MM.1S (cell line): ENCODE results near the gene ZPR1.

ENCODE experiments used
- DNase-seq: peaks from one replicate; pipeline ENCODE4 v3.0.0-alpha.2; 2015
- H2AFZ ChIP-seq: fragments of 300-600 bp; sonication (generic); 2 replicates; pipeline ENCODE4 v1.6.0; 2016; ENCODE audit warnings: antibody characterized with exemption, low read length
- H3F3A ChIP-seq: fragments of 300-600 bp; sonication (generic); 2 replicates; pipeline ENCODE4 v1.6.1; 2016; ENCODE audit warnings: mild to moderate bottlenecking, antibody characterized with exemption, low read length, moderate library complexity, mixed read lengths; ENCODE audit not compliant: insufficient read depth
- H3K27ac ChIP-seq: fragments of 300-600 bp; sonication (generic); 2 replicates; pipeline ENCODE4 v1.5.1; 2016; ENCODE audit warnings: mild to moderate bottlenecking, low read length
- H3K27me3 ChIP-seq: fragments of 300-600 bp; sonication (generic); replicated peaks from 2 replicates; pipeline ENCODE4 v1.6.0; 2016; ENCODE audit warnings: low read length; ENCODE audit not compliant: insufficient read depth
- H3K36me3 ChIP-seq: fragments of 300-600 bp; sonication (generic); replicated peaks from 2 replicates; pipeline ENCODE4 v1.6.1; 2016; ENCODE audit warnings: mild to moderate bottlenecking, low read length, mixed read lengths; ENCODE audit not compliant: insufficient read depth
- H3K4me1 ChIP-seq: fragments of 300-600 bp; sonication (generic); 2 replicates; pipeline ENCODE4 v1.6.1; 2016; ENCODE audit warnings: low read length, mixed read lengths
- H3K4me2 ChIP-seq: fragments of 300-600 bp; sonication (generic); 2 replicates; pipeline ENCODE4 v1.6.0; 2016; ENCODE audit warnings: low read depth, low read length
- H3K4me3 ChIP-seq: fragments of 300-600 bp; sonication (generic); 2 replicates; pipeline ENCODE4 v1.5.1; 2016; ENCODE audit warnings: low read length, mixed read lengths
- H3K79me2 ChIP-seq: fragments of 300-600 bp; sonication (generic); 2 replicates; pipeline ENCODE4 v1.6.1; 2016; ENCODE audit warnings: mixed run types, low read length, mixed read lengths
- H3K9ac ChIP-seq: fragments of 300-600 bp; sonication (generic); 2 replicates; pipeline ENCODE4 v1.6.1; 2016; ENCODE audit warnings: low read length, mixed read lengths
- H3K9me2 ChIP-seq: fragments of 300-600 bp; sonication (generic); replicated peaks from 2 replicates; pipeline ENCODE4 v1.6.1; 2016; ENCODE audit warnings: mild to moderate bottlenecking, low read length, mixed read lengths; ENCODE audit not compliant: insufficient read depth
- H3K9me3 ChIP-seq: fragments of 300-600 bp; sonication (generic); replicated peaks from 2 replicates; pipeline ENCODE4 v1.6.1; 2016; ENCODE audit warnings: mild to moderate bottlenecking, low read length, mixed read lengths; ENCODE audit not compliant: insufficient read depth
- H4K20me1 ChIP-seq: fragments of 300-600 bp; sonication (generic); 2 replicates; pipeline ENCODE4 v1.6.1; 2016; ENCODE audit warnings: mild to moderate bottlenecking, low read length, moderate library complexity, mixed read lengths; ENCODE audit not compliant: insufficient read depth
- EZH2 ChIP-seq: fragments of 300-600 bp; sonication (generic); optimal IDR thresholded peaks from 2 replicates; pipeline ENCODE3; 2017; ENCODE audit warnings: low read depth, mild to moderate bottlenecking, antibody characterized with exemption, low read length, mixed read lengths
- EZH2phosphoT487 ChIP-seq: fragments of 300-600 bp; sonication (generic); IDR thresholded peaks from 2 replicates; pipeline ENCODE4 v1.6.1; 2018; ENCODE audit warnings: antibody characterized with exemption, low read length
- TF ChIP-seq, protein P1 (sequence below): fragments of 300-600 bp; sonication (generic); IDR thresholded peaks from 2 replicates; pipeline ENCODE4 v1.5.1; 2016; ENCODE audit warnings: antibody characterized with exemption, low read length, mixed read lengths

The ZPR1 gene

DNA sequence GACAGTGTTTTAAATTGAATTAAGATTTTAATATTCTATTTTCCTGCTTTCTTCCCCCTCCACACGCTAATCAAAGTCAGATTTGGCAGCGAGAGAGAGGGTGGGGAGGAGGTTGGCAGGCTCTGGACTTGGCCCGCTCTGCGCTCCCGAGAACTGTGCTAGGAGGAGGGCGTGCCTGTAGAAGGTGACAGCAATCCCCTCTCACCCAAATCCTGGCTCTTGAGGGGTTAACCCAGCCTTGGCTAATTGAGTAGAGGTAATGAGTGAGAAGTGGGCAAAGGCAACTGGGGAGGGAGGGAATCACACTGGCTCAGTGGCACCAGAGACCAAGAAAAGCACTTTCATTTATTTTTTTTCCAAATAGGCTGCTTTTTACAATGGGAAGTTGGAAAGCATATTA is 57.2 kb downstream of the ZPR1 start:
- H3K27ac ChIP-seq, result no peak overlapping the region
- no peak for DNase-seq
- no peak overlapping the region for H3K4me2 ChIP-seq
- H3K27me3 ChIP-seq, result no peaks in the 10 kb centered on the region
- no peak overlapping the region for H3K9ac ChIP-seq
- no peaks in the 10 kb centered on the region for H3F3A ChIP-seq
- no peaks in the 10 kb centered on the region for H3K9me3 ChIP-seq
- H4K20me1 ChIP-seq, result no peaks in the 10 kb centered on the region
- no peaks in the 10 kb centered on the region for H3K36me3 ChIP-seq
- no peaks in the 10 kb centered on the region for H3K79me2 ChIP-seq
- no peaks in the 10 kb centered on the region for H3K4me1 ChIP-seq
- TF ChIP-seq, protein P1, sequence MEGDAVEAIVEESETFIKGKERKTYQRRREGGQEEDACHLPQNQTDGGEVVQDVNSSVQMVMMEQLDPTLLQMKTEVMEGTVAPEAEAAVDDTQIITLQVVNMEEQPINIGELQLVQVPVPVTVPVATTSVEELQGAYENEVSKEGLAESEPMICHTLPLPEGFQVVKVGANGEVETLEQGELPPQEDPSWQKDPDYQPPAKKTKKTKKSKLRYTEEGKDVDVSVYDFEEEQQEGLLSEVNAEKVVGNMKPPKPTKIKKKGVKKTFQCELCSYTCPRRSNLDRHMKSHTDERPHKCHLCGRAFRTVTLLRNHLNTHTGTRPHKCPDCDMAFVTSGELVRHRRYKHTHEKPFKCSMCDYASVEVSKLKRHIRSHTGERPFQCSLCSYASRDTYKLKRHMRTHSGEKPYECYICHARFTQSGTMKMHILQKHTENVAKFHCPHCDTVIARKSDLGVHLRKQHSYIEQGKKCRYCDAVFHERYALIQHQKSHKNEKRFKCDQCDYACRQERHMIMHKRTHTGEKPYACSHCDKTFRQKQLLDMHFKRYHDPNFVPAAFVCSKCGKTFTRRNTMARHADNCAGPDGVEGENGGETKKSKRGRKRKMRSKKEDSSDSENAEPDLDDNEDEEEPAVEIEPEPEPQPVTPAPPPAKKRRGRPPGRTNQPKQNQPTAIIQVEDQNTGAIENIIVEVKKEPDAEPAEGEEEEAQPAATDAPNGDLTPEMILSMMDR, result no peak
- TF ChIP-seq EZH2 (no peak), EZH2phosphoT487 (no peak)
- H2AFZ ChIP-seq, result no peak overlapping the region
- no peak overlapping the region for H3K4me3 ChIP-seq
- H3K9me2 ChIP-seq, result no peaks in the 10 kb centered on the region

DNA sequence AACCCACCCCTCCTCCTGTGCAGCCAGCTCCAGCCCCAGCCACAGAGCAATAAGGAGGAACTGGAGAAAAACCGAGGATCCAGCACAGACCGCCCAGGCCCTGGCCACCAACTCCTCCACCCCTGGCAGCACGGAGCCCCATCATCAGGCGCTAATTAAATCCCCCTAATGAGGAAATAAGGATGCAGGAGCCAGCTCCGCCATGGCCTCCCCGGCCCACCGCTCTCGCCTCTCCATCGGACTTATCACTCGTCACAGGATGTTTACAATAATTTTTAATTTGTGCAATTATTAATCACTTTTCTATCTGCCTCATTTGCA is 57.6 kb downstream of the ZPR1 start:
- no peaks in the 10 kb centered on the region for H3K79me2 ChIP-seq
- no peak for DNase-seq
- no peak overlapping the region for H3K4me3 ChIP-seq
- no peak for TF ChIP-seq EZH2
- no peak for TF ChIP-seq EZH2phosphoT487
- TF ChIP-seq, protein P1, result no peak
- H3K36me3 ChIP-seq, result no peaks in the 10 kb centered on the region
- H3K4me1 ChIP-seq, result no peaks in the 10 kb centered on the region
- no peaks in the 10 kb centered on the region for H4K20me1 ChIP-seq
- no peak overlapping the region for H3K27ac ChIP-seq
- no peaks in the 10 kb centered on the region for H3K9me3 ChIP-seq
- H3K4me2 ChIP-seq, result no peak overlapping the region
- no peak overlapping the region for H2AFZ ChIP-seq
- no peaks in the 10 kb centered on the region for H3F3A ChIP-seq
- H3K27me3 ChIP-seq, result no peaks in the 10 kb centered on the region
- H3K9me2 ChIP-seq, result no peaks in the 10 kb centered on the region
- H3K9ac ChIP-seq, result no peak overlapping the region

DNA sequence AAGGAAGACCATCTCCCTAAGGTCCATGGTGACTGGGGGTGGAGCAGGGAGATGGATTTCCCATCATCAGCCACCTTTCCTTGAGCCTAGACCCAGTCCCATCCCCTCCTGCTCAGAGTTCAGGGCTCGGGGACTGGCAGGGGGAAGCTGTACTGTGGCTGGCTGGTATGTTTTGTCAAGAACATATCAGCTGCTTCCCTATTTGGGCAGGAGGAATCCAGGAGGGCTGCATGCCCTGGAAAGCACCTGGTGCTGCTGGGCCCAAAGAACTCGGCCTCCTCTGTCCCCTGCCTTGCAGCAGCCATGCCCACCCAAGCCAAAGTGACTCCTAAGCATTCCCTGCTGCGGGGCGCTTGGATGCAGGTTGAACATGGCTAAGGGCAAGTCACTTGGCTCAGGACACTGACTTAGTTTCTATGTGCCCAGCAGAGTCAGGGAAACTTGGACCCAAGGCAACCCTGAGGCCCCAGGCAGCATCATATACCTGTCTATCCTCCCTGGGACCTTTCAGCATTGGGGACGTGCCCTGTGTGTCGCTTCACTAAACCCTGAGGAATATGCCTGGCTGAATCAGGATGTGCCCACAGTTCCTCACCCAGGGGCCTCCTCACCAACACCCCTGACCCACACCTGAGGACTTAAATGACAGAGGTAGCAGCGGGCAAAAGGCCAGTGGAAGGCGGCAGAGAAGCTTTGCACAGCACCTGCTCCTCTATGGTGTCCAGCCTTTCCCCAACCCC is 58.2 kb downstream of the ZPR1 start:
- no peak overlapping the region for H3K4me2 ChIP-seq
- no peaks in the 10 kb centered on the region for H3K9me2 ChIP-seq
- TF ChIP-seq, protein P1, result no peak
- TF ChIP-seq EZH2phosphoT487 (no peak), EZH2 (no peak)
- H3K27ac ChIP-seq, result no peak overlapping the region
- H2AFZ ChIP-seq, result no peak overlapping the region
- H3K36me3 ChIP-seq, result no peaks in the 10 kb centered on the region
- no peaks in the 10 kb centered on the region for H3F3A ChIP-seq
- H3K9me3 ChIP-seq, result no peaks in the 10 kb centered on the region
- H3K79me2 ChIP-seq, result no peaks in the 10 kb centered on the region
- no peaks in the 10 kb centered on the region for H3K27me3 ChIP-seq
- no peak for DNase-seq
- H3K4me3 ChIP-seq, result no peak overlapping the region
- H4K20me1 ChIP-seq, result no peaks in the 10 kb centered on the region
- H3K4me1 ChIP-seq, result no peaks in the 10 kb centered on the region
- H3K9ac ChIP-seq, result no peak overlapping the region
